Measurements from ENCODE around the gene CLEC5A. TPM values are rescaled to one million over a fixed set of nuclear protein-coding genes. Genes with fewer than 3 reads are reported as not detected.

Gene CLEC5A
- total and polyA plus RNA-seq, 2 of the 8 experiments (the other 6 are each of a cell fraction or from before 2014, with no cell fraction given), result not detected

DNA sequence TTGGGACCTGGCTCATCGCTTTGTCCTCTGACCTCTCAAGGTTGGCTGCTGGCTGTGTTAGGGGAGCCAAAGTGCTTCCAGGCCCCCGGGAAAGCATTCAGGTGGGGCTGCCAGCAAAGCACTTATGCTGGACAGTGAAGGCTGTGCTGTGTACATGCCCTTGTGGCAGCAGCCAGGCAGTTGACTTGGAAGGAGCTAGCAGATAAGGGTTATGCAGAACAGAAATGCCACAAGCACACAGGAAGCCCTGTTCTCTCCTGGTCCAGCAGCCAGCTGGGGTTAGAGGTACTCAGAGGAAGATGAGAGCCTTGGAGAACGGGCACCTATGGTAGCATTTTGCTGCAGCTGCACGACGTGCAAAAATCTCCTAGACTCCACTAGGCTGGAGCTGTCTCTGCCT, 65.8 kb downstream of the CLEC5A start:
- H4K20me1 ChIP-seq (replicated peaks in 1 of 2; ENCODE audit: control insufficient read depth in 1 of 2, insufficient read depth in 2 of 2, low read length in 2 of 2), result no peaks in the 10 kb centered on the region
- DNase-seq (ENCODE audit: low read depth in 1 of 2, low spot score in 2 of 2), result no peak
- no peak overlapping the region for H3K27ac ChIP-seq (ENCODE audit: low read depth, low read length)
- no peak overlapping the region for H4K91ac ChIP-seq (replicated peaks; ENCODE audit: insufficient read length, low read length)
- no peaks in the 10 kb centered on the region for H3K36me3 ChIP-seq (ENCODE audit: control insufficient read depth in 2 of 4, insufficient read depth in 4 of 4, low read length in 3 of 4)
- H3K79me1 ChIP-seq (ENCODE audit: low read depth, low read length), result no peaks in the 10 kb centered on the region
- no peak overlapping the region for H3K4me2 ChIP-seq (ENCODE audit: insufficient read depth in 1 of 2, low read depth in 2 of 2, low read length in 2 of 2)
- ChIA-PET POLR2A (ENCODE audit: partially characterized antibody) (no interaction called here), CTCF (ENCODE audit: partially characterized antibody) (interaction anchor here (1.0 kb wide), 1 partner anchor 7 kb away, joined by 4 read pairs; no protein-coding TSS in a partner anchor)
- H3K79me2 ChIP-seq (ENCODE audit: control insufficient read depth in 1 of 2, insufficient read depth in 2 of 2, low read length in 2 of 2), result no peaks in the 10 kb centered on the region
- H3K23me2 ChIP-seq (ENCODE audit: low read depth, low read length), result no peaks in the 10 kb centered on the region
- H2BK15ac ChIP-seq (ENCODE audit: low read length), result no peak overlapping the region
- no peak overlapping the region for H4K5ac ChIP-seq (ENCODE audit: insufficient read length, low read depth, low read length)
- H3K4ac ChIP-seq (replicated peaks; ENCODE audit: insufficient read length, low read depth, low read length), result no peak overlapping the region
- no peak overlapping the region for H2AFZ ChIP-seq (ENCODE audit: low read length)
- no peak overlapping the region for H2BK5ac ChIP-seq (ENCODE audit: low read depth, low read length)
- H2BK120ac ChIP-seq (replicated peaks; ENCODE audit: low read depth, low read length), result no peak overlapping the region
- no peak overlapping the region for H2BK12ac ChIP-seq (ENCODE audit: low read depth, low read length)
- H3K23ac ChIP-seq (ENCODE audit: insufficient read length), result no peak overlapping the region
- no peak for FAIRE-seq
- no peak overlapping the region; the same call in 1 of the 2 replicates for H4K8ac ChIP-seq (ENCODE audit: extremely low read depth, insufficient read depth, low read length)
- H3K14ac ChIP-seq (ENCODE audit: insufficient read length), result no peak overlapping the region
- H3K9me3 ChIP-seq (ENCODE audit: insufficient read depth in 2 of 2, low read depth in 1 of 2, low read length in 1 of 2), result no peaks in the 10 kb centered on the region
- no peak overlapping the region for H3K56ac ChIP-seq (replicated peaks; ENCODE audit: insufficient read length, low read depth, low read length)
- no peak overlapping the region for H2BK20ac ChIP-seq (ENCODE audit: low read length)
- H3K18ac ChIP-seq (ENCODE audit: extremely low read depth, low read length), result no peak overlapping the region
- H3K4me1 ChIP-seq (replicated peaks in 1 of 4; ENCODE audit: control insufficient read depth in 3 of 4, insufficient read depth in 4 of 4, low read length in 3 of 4), result peaks cover 0 to 7% (median 1%) of the 10 kb centered on the region in 4 experiments; a peak in 2 of 7 replicates
- no peak overlapping the region for H3K9ac ChIP-seq (replicated peaks in 1 of 4; ENCODE audit: extremely low read depth in 1 of 4, low read depth in 3 of 4, low read length in 3 of 4)
- no peak overlapping the region for H2AK5ac ChIP-seq (ENCODE audit: low read depth, low read length)
- no peaks in the 10 kb centered on the region for H3K27me3 ChIP-seq (replicated peaks in 1 of 4; ENCODE audit: control insufficient read depth in 3 of 4, extremely low read depth in 1 of 4, insufficient read depth in 3 of 4, low read length in 3 of 4)
- no peak overlapping the region for H3K4me3 ChIP-seq (ENCODE audit: extremely low read depth in 1 of 4, insufficient read depth in 2 of 4, low read depth in 3 of 4, low read length in 4 of 4)
- WGBS, 2 experiments (ENCODE audit: extremely low coverage in 1 of 2, insufficient coverage in 1 of 2, insufficient read length in 1 of 2, insufficient replicate concordance in 2 of 2, low coverage in 1 of 2, low lambda C conversion rate in 2 of 2, missing lambda C conversion rate in 1 of 2), result 67% methylated on average over 5 of the region's 5 CpGs; no CpG with 5 or more reads in 1 of the 2 experiments
- TF ChIP-seq MAFK (IDR thresholded peaks at IDR 0.05; ENCODE audit: low read depth, low read length), result no peak
- TF ChIP-seq, protein P1, sequence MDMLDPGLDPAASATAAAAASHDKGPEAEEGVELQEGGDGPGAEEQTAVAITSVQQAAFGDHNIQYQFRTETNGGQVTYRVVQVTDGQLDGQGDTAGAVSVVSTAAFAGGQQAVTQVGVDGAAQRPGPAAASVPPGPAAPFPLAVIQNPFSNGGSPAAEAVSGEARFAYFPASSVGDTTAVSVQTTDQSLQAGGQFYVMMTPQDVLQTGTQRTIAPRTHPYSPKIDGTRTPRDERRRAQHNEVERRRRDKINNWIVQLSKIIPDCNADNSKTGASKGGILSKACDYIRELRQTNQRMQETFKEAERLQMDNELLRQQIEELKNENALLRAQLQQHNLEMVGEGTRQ (IDR thresholded peaks at IDR 0.05; ENCODE audit: low read length), result no peak
- TF ChIP-seq, protein P2, sequence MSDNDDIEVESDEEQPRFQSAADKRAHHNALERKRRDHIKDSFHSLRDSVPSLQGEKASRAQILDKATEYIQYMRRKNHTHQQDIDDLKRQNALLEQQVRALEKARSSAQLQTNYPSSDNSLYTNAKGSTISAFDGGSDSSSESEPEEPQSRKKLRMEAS (IDR thresholded peaks at IDR 0.05), result no peak
- no peak for TF ChIP-seq SRF (IDR thresholded peaks at IDR 0.05; ENCODE audit: low read depth, low read length)
- TF ChIP-seq TEAD4 (IDR thresholded peaks at IDR 0.05; ENCODE audit: low read depth, low read length), result no peak
- TF ChIP-seq BRCA1 (IDR thresholded peaks at IDR 0.05; ENCODE audit: low read depth, low read length), result no peak
- TF ChIP-seq BACH1 (IDR thresholded peaks at IDR 0.05; ENCODE audit: low read length), result no peak
- TF ChIP-seq CTCF (IDR thresholded peaks at IDR 0.05; ENCODE audit: control extremely low read depth in 1 of 3, insufficient read depth in 1 of 3, low read depth in 1 of 3, low read length in 3 of 3), result no peak
- no peak for TF ChIP-seq RAD21 (IDR thresholded peaks at IDR 0.05 in 1 of 2, conservative IDR thresholded peaks at IDR 0.05 in 1 of 2; ENCODE audit: low read depth in 2 of 2, low read length in 2 of 2)
- no peak for TF ChIP-seq JUND (IDR thresholded peaks at IDR 0.05; ENCODE audit: low read length)
- TF ChIP-seq TAF1 (IDR thresholded peaks at IDR 0.05; ENCODE audit: low read depth, low read length), result no peak
